ENCODE data around the gene KLRC2.
"Not testable (repeated sequence)": the region's sequence is repeated elsewhere in the genome, so short reads cannot be mapped to it uniquely, and the experiment has no call there.

The KLRC2 gene

GRCh38 chr12:10408842-10409241 lies 27.0 kb downstream of the KLRC2 start:
- H3K27ac ChIP-seq = no peak overlapping the region
- no peaks in the 10 kb centered on the region for H4K20me1 ChIP-seq
- no peak overlapping the region for H3K4me2 ChIP-seq
- H3K9ac ChIP-seq = no peak overlapping the region
- H3K36me3 ChIP-seq = no peaks in the 10 kb centered on the region
- H3K9me3 ChIP-seq (replicated peaks in 1 of 11) = peaks cover 0 to 11% (median 5%) of the 10 kb centered on the region in 11 experiments; a peak in 7 of 22 replicates
- no peaks in the 10 kb centered on the region for H3K27me3 ChIP-seq
- H3K4me3 ChIP-seq = no peak overlapping the region
- H3K4me1 ChIP-seq = peaks cover 0 to 10% (median 6%) of the 10 kb centered on the region in 10 experiments; a peak in 11 of 20 replicates
- no peak for TF ChIP-seq Cebpa-rat (IDR thresholded peaks at IDR 0.05)

GRCh38 chr12:10406725-10407124 lies 29.1 kb downstream of the KLRC2 start:
- H4K20me1 ChIP-seq = no peaks in the 10 kb centered on the region
- H3K9me3 ChIP-seq (replicated peaks in 1 of 11) = peaks cover 0 to 11% (median 5%) of the 10 kb centered on the region in 11 experiments; a peak in 7 of 22 replicates
- H3K9ac ChIP-seq = no peak overlapping the region
- H3K36me3 ChIP-seq = no peaks in the 10 kb centered on the region
- no peak overlapping the region for H3K27ac ChIP-seq
- H3K4me2 ChIP-seq = peak overlapping the region in 6 of 11 experiments; percentile 27 to 62 (median 46); a peak in 11 of 22 replicates
- no peak overlapping the region for H3K4me3 ChIP-seq
- peaks cover 0 to 10% (median 6%) of the 10 kb centered on the region in 10 experiments; a peak in 11 of 20 replicates for H3K4me1 ChIP-seq
- TF ChIP-seq Cebpa-rat (IDR thresholded peaks at IDR 0.05) = no peak
- no peaks in the 10 kb centered on the region for H3K27me3 ChIP-seq

DNA sequence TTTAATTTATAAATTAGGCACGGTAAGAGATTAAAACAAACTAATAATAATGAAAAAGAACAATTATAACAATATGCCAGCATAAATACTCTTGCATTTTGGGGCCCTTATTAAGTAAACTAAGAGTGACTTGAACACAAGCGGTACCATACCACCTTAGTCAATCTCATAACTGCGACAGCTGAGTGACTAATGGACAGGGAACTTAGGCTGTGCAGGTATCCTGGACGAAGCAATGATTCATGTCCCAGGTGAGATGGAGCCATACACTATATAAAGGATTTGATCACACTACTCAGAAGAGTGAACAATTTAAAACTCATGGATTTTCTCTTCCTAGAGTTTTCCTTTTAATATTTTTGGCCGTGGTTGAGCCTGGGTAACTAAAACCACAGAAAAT lies 30.5 kb downstream of the KLRC2 start:
- peaks cover 0 to 10% (median 6%) of the 10 kb centered on the region in 10 experiments; a peak in 11 of 20 replicates for H3K4me1 ChIP-seq
- H4K20me1 ChIP-seq = no peaks in the 10 kb centered on the region
- TF ChIP-seq Cebpa-rat (IDR thresholded peaks at IDR 0.05) = no peak
- no peak overlapping the region for H3K27ac ChIP-seq
- no peak overlapping the region for H3K4me3 ChIP-seq
- no peak overlapping the region for H3K9ac ChIP-seq
- no peak overlapping the region for H3K4me2 ChIP-seq
- no peaks in the 10 kb centered on the region for H3K27me3 ChIP-seq
- peaks cover 0 to 11% (median 5%) of the 10 kb centered on the region in 11 experiments; a peak in 7 of 22 replicates for H3K9me3 ChIP-seq (replicated peaks in 1 of 11)
- H3K36me3 ChIP-seq = no peaks in the 10 kb centered on the region

DNA sequence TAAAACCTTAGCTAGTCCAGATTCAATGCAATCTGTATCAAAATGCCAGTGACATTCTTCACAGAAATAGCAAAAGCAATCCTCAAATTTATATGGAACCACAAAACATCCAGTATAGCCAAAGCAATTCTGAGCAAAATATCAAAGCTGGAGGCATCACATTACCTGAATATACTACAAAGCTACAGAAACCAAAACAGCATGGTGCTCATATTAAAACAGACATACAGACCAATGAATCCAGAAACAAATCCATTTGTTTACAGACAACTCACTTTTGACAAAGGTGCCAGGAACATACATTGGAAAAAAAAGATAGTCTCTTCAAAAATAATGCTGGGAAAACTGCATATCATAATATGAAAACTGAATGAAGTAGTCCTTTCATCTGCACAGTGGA lies 31.0 kb downstream of the KLRC2 start:
- no peak for TF ChIP-seq Cebpa-rat (IDR thresholded peaks at IDR 0.05)
- Histone ChIP-seq H3K4me1 (peaks cover 0 to 10% (median 6%) of the 10 kb centered on the region in 10 experiments; a peak in 11 of 20 replicates), H3K27ac (no peak overlapping the region), H3K9ac (no peak overlapping the region), H3K9me3 (replicated peaks in 1 of 11) (peaks cover 0 to 11% (median 5%) of the 10 kb centered on the region in 11 experiments; a peak in 9 of 22 replicates), H4K20me1 (no peaks in the 10 kb centered on the region), H3K4me2 (no peak overlapping the region), H3K36me3 (no peaks in the 10 kb centered on the region), H3K27me3 (no peaks in the 10 kb centered on the region), H3K4me3 (no peak overlapping the region)

DNA sequence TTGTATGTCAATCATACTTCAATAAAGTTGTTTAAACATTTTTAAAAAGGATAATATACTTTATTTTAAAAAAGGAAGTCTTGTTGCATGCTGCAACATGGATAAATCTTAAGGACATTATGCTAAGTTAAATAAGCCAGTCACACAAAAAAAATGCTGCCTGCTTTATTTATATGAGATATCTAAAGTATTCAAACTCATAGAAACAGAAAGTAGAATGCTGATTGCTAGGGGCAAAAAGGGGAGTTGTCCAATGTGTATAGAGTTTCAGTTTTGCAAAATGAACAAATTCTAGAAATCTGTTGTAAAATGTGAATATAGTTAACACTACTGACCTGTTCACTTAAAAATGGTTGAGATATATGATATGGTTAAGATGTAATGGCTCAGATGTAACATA lies 35.0 kb downstream of the KLRC2 start:
- no peak for TF ChIP-seq Cebpa-rat (IDR thresholded peaks at IDR 0.05)
- Histone ChIP-seq H3K27ac (no peak overlapping the region), H3K4me1 (peaks cover 7 to 25% (median 21%) of the 10 kb centered on the region in 10 experiments), H3K27me3 (no peaks in the 10 kb centered on the region), H3K9me3 (replicated peaks in 1 of 11) (peaks cover 0 to 11% (median 5%) of the 10 kb centered on the region in 11 experiments; a peak in 10 of 22 replicates), H3K36me3 (no peaks in the 10 kb centered on the region), H3K4me3 (no peak overlapping the region), H3K4me2 (no peak overlapping the region), H3K9ac (no peak overlapping the region), H4K20me1 (no peaks in the 10 kb centered on the region)

- Histone ChIP-seq H3K4me2 (peak overlapping the region in 9 of 11 experiments; percentile 26 to 81 (median 55); a peak in 11 of 22 replicates), H3K4me1 (peaks cover 23 to 50% (median 43%) of the 10 kb centered on the region in 10 experiments), H3K27me3 (no peaks in the 10 kb centered on the region), H3K4me3 (no peak overlapping the region), H3K36me3 (no peaks in the 10 kb centered on the region), H3K9ac (no peak overlapping the region), H3K9me3 (replicated peaks in 1 of 11) (peaks cover 0 to 4% (median 0%) of the 10 kb centered on the region in 11 experiments; a peak in 3 of 22 replicates), H3K27ac (peak overlapping the region in 4 of 11 experiments; percentile 70 to 90 (median 81); a peak in 5 of 22 replicates), H4K20me1 (no peaks in the 10 kb centered on the region)
- TF ChIP-seq Cebpa-rat (IDR thresholded peaks at IDR 0.05) = no peak
Observed at GRCh38 chr12:10398168-10398567, 37.6 kb downstream of the KLRC2 start.

GRCh38 chr12:10397296-10397695 lies 38.5 kb downstream of the KLRC2 start:
- H3K27me3 ChIP-seq = no peaks in the 10 kb centered on the region
- no peaks in the 10 kb centered on the region for H4K20me1 ChIP-seq
- H3K27ac ChIP-seq = peak overlapping the region in 6 of 11 experiments; percentile 23 to 90 (median 75); a peak in 9 of 22 replicates
- peak overlapping the region in 1 of 11 experiments; percentile 34; a peak in 1 of 22 replicates for H3K9ac ChIP-seq
- TF ChIP-seq Cebpa-rat (IDR thresholded peaks at IDR 0.05) = no peak
- no peaks in the 10 kb centered on the region for H3K36me3 ChIP-seq
- no peak overlapping the region for H3K4me3 ChIP-seq
- peaks cover 0 to 4% (median 0%) of the 10 kb centered on the region in 11 experiments; a peak in 3 of 22 replicates for H3K9me3 ChIP-seq (replicated peaks in 1 of 11)
- peak overlapping the region in 10 of 11 experiments; percentile 2 to 81 (median 54); a peak in 18 of 22 replicates for H3K4me2 ChIP-seq
- peaks cover 32 to 59% (median 51%) of the 10 kb centered on the region in 10 experiments for H3K4me1 ChIP-seq

DNA sequence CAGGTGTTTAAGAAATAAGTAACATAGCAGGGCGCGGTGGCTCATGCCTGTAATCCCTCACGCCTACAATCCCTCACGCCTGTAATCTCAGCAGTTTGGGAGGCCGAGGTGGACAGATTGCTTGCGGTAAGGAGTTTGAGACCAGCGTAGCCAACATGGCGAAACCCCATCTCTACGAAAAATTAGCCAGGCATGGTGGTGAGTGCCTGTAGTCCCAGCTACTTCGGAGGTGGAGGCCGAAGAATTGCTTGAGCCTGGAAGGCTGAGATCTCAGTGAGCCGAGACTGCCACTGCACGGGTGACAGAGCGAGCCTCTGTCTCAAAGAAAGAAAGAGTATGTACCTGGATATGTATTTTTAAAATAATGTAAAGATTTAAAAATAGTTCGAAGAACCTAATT lies 39.6 kb downstream of the KLRC2 start:
- peak overlapping the region; percentile 57 to 87 (median 70) for H3K4me2 ChIP-seq
- peak overlapping the region in 8 of 11 experiments; percentile 42 to 79 (median 58); a peak in 13 of 22 replicates for H3K9ac ChIP-seq
- H3K4me1 ChIP-seq = peaks cover 43 to 69% (median 61%) of the 10 kb centered on the region in 10 experiments
- not testable (repeated sequence) for H3K9me3 ChIP-seq (replicated peaks in 1 of 11); H3K27me3 ChIP-seq; H3K4me3 ChIP-seq; H4K20me1 ChIP-seq; H3K36me3 ChIP-seq
- H3K27ac ChIP-seq = peak overlapping the region in 10 of 11 experiments; percentile 69 to 93 (median 77); a peak in 19 of 22 replicates

DNA sequence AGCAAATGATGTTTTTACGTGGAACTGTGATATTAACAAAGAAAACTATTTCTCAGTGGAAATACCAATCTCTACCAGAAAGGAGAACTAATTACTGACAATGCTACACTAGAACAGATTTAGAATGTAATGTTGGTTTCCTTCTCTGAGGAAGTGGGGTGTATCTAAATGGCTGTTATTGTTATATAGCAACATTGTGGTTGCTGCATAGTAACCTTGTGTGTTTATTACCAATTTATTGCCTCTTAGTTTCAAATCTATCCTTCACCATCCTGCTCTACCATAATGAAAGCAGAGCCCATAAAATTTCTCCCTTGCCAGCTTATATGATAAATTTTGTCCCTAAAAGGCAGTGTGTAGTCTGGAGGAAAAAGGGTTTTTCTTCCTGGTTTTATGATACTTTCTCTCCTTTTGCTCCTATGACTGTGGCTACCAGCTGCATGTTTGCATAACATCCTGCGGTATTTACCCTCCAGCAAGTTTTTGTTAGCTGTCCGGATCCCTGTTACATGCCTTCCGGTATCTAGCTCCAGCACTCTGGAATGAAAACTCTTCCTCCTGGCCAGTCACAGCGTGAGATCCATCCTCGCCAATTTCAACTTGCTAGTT lies 40.3 kb downstream of the KLRC2 start:
- TF ChIP-seq Cebpa-rat (IDR thresholded peaks at IDR 0.05) = peak in 3 of 11 experiments; percentile 17 to 67 (median 30); a peak in 3 of 22 replicates
- Histone ChIP-seq H3K9me3 (replicated peaks in 1 of 11) (peaks cover 0 to 4% (median 0%) of the 10 kb centered on the region in 11 experiments; a peak in 3 of 22 replicates), H3K27ac (peak overlapping the region; percentile 56 to 93 (median 76); a peak in 21 of 22 replicates), H3K4me1 (peaks cover 46 to 73% (median 64%) of the 10 kb centered on the region in 10 experiments), H3K9ac (peak overlapping the region in 10 of 11 experiments; percentile 42 to 79 (median 58); a peak in 20 of 22 replicates), H3K27me3 (no peaks in the 10 kb centered on the region), H3K4me3 (peak overlapping the region in 3 of 10 experiments; percentile 3 to 30 (median 25); a peak in 3 of 20 replicates), H3K36me3 (no peaks in the 10 kb centered on the region), H4K20me1 (no peaks in the 10 kb centered on the region), H3K4me2 (peak overlapping the region; percentile 57 to 87 (median 70))

- H3K27me3 ChIP-seq; H3K36me3 ChIP-seq; H3K9me3 ChIP-seq (replicated peaks in 1 of 11); H3K4me3 ChIP-seq; H4K20me1 ChIP-seq: not testable (repeated sequence)
- peak overlapping the region; percentile 25 to 93 (median 76); a peak in 21 of 22 replicates for H3K27ac ChIP-seq
- H3K9ac ChIP-seq = peak overlapping the region in 9 of 11 experiments; percentile 42 to 79 (median 61); a peak in 14 of 22 replicates
- peaks cover 50 to 82% (median 72%) of the 10 kb centered on the region in 10 experiments for H3K4me1 ChIP-seq
- peak overlapping the region; percentile 57 to 87 (median 70) for H3K4me2 ChIP-seq
Observed at GRCh38 chr12:10394531-10395152, 41.2 kb downstream of the KLRC2 start.

Data from BLaER1 treated with 17β-estradiol and CSF1 and Interleukin-3, amounts not matched to agents 10 nM and 100 nM (cell line).